Vagina (tissue), 2 donors: ENCODE measurements around the gene MYO7A. TPM values are rescaled to one million over a fixed set of nuclear protein-coding genes. Genes with fewer than 3 reads are reported as not detected.

Source experiments
- DNase-seq, 2 donors: peaks; one replicate each; pipeline ENCODE4 v3.0.0-alpha.2; 2017; ENCODE audit errors: extremely low spot score in 2 of 2
- H3K27ac ChIP-seq: fragments of 200-600 bp; sonication (generic); one replicate; pipeline ENCODE4 v1.5.1; 2019
- H3K27me3 ChIP-seq: fragments of 200-600 bp; sonication (generic); one replicate; pipeline ENCODE4 v1.5.1; 2019
- H3K36me3 ChIP-seq, 2 donors: fragments of 200-600 bp; sonication (generic); one replicate each; pipeline ENCODE4 v1.5.1; 2017 to 2019
- H3K4me1 ChIP-seq: fragments of 200-600 bp; sonication (generic); one replicate; pipeline ENCODE4 v1.5.1; 2019
- H3K4me3 ChIP-seq, 2 donors: fragments of 200-600 bp; sonication (generic); 1 replicate in 1 of 2; 2 replicates in 1 of 2; pipeline ENCODE4 v1.5.1; 2016 to 2019
- H3K9me3 ChIP-seq: fragments of 200-600 bp; sonication (generic); one replicate; pipeline ENCODE4 v1.5.1; 2019
- POLR2A ChIP-seq, 2 donors: fragments of 450-650 bp; IDR thresholded peaks; one replicate each; pipeline ENCODE4 v1.6.1; 2017; ENCODE audit warnings: antibody characterized with exemption in 2 of 2, mild to moderate bottlenecking in 2 of 2, moderate library complexity in 2 of 2
- POLR2AphosphoS5 ChIP-seq, 2 donors: sonication (generic); formaldehyde crosslinking; IDR thresholded peaks; one replicate each; pipeline ENCODE4 v1.9.0; 2017; ENCODE audit warnings: antibody characterized with exemption in 2 of 2, mild to moderate bottlenecking in 2 of 2, low read depth in 1 of 2; ENCODE audit not compliant: insufficient read depth in 1 of 2
- intact Hi-C: fragments of 100-400 bp; cut with DNase I; formaldehyde crosslinking; loops from one replicate; pipeline ENCODE4 v1.15.1; 2023
- total RNA-seq: library from RNA; depleted of rRNA; stranded (reverse); fragments of >200 nt; gene quantifications from one replicate; pipeline ENCODE4 v1.2.3, GENCODE V29; 2016
- TF ChIP-seq, protein P1 (sequence below), 3 experiments: fragments of 450-650 bp in 2 of 3; fragments of 200-600 bp in 1 of 3; sonication (generic) in 1 of 3; IDR thresholded peaks; one replicate each; pipeline ENCODE4 v1.5.1; 2017 to 2019; ENCODE audit warnings: antibody characterized with exemption in 3 of 3, mild to moderate bottlenecking in 2 of 3, moderate library complexity in 2 of 3

MYO7A gene
- total RNA-seq, 1 donor from 2014 or later: 9.1 TPM

GRCh38 chr11:77249427-77249826, 121.4 kb downstream of the MYO7A start:
- intact Hi-C loops: no loop called here
- Histone ChIP-seq H3K27me3 (no peaks in the 10 kb centered on the region), H3K36me3 (no peaks in the 10 kb centered on the region), H3K4me3 (no peak overlapping the region), H3K9me3 (peaks cover 5% of the 10 kb centered on the region), H3K27ac (no peak overlapping the region), H3K4me1 (peaks cover 6% of the 10 kb centered on the region)
- TF ChIP-seq POLR2AphosphoS5 (IDR thresholded peaks at IDR 0.05; ENCODE audit: insufficient read depth in 1 of 2, low read depth in 1 of 2) (no peak), POLR2A (IDR thresholded peaks at IDR 0.05) (no peak)
- TF ChIP-seq, protein P1, sequence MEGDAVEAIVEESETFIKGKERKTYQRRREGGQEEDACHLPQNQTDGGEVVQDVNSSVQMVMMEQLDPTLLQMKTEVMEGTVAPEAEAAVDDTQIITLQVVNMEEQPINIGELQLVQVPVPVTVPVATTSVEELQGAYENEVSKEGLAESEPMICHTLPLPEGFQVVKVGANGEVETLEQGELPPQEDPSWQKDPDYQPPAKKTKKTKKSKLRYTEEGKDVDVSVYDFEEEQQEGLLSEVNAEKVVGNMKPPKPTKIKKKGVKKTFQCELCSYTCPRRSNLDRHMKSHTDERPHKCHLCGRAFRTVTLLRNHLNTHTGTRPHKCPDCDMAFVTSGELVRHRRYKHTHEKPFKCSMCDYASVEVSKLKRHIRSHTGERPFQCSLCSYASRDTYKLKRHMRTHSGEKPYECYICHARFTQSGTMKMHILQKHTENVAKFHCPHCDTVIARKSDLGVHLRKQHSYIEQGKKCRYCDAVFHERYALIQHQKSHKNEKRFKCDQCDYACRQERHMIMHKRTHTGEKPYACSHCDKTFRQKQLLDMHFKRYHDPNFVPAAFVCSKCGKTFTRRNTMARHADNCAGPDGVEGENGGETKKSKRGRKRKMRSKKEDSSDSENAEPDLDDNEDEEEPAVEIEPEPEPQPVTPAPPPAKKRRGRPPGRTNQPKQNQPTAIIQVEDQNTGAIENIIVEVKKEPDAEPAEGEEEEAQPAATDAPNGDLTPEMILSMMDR (IDR thresholded peaks at IDR 0.05): no peak
- no peak for DNase-seq

DNA sequence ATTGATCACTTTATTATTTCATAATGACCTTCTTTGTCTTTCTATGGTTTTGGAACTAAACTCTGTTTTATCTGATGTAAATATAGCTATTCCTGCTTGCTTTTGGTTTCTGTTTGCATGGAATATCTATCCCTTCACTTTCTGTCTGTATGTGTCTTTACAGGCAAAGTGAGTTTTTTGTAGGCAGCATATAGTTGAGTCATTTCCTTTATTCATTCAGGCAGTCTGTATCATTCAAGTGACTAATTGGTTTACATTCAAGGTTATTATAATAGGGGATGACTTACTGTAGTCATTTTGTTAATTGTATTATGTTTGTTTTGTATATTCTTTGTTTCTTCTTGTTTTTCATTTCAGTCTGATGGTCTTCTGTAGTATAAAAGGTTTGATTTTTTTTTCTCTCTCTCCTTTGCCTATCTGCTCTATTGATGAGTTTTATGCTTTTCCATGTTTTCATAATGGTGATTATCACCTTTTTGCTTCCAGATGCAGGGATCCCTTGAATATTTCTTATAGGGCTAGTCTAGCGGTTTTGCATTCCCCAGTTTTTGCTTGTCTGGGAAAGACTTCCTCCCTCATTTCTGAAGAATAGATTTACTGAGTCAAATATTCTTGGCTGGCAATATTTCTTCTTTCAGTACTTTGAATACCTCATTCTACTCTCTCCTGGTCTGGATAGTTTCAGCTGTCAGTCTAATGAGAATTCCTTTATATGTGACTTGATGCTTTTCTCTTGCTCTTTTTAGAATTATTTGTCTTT, 123.0 kb downstream of the MYO7A start:
- DNase-seq: no peak
- no peak overlapping the region for H3K27ac ChIP-seq
- H3K9me3 ChIP-seq: peaks cover 5% of the 10 kb centered on the region
- TF ChIP-seq POLR2A (IDR thresholded peaks at IDR 0.05) (no peak), POLR2AphosphoS5 (IDR thresholded peaks at IDR 0.05; ENCODE audit: insufficient read depth in 1 of 2, low read depth in 1 of 2) (no peak)
- TF ChIP-seq, protein P1 (IDR thresholded peaks at IDR 0.05): no peak
- no peaks in the 10 kb centered on the region for H3K27me3 ChIP-seq
- H3K4me3 ChIP-seq: no peak overlapping the region
- no peaks in the 10 kb centered on the region for H3K36me3 ChIP-seq
- no peaks in the 10 kb centered on the region for H3K4me1 ChIP-seq
- intact Hi-C loops: no loop called here

- H3K27ac ChIP-seq: no peak overlapping the region
Measured at GRCh38 chr11:77252555-77253270, 124.7 kb downstream of the MYO7A start.

DNA sequence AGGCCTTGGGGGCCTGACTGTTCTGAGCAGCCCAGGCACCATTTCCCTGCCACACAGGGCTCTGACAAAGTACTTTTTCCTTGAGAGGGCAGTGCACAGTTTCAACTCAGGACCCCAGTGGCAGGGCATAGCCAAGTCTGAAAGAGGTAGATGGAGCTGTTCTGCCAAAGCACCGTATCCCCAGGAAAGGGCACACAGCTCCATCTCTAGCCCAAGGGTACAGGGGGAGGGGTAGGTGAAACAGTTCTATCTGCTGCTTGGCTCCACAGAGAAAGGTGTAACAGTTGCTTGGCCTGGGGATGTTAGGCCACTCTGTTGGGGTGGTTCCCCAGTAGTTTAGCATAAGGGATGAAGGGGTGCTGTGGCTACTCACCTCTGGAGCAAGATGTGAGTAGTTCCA, 125.6 kb downstream of the MYO7A start:
- peaks cover 5% of the 10 kb centered on the region for H3K9me3 ChIP-seq
- DNase-seq: no peak
- H3K4me1 ChIP-seq: no peaks in the 10 kb centered on the region
- no peaks in the 10 kb centered on the region for H3K27me3 ChIP-seq
- no peak overlapping the region for H3K4me3 ChIP-seq
- intact Hi-C loops: no loop called here
- H3K27ac ChIP-seq: no peak overlapping the region
- no peak for TF ChIP-seq POLR2A (IDR thresholded peaks at IDR 0.05)
- TF ChIP-seq, protein P1 (IDR thresholded peaks at IDR 0.05): no peak
- no peak for TF ChIP-seq POLR2AphosphoS5 (IDR thresholded peaks at IDR 0.05; ENCODE audit: insufficient read depth in 1 of 2, low read depth in 1 of 2)
- H3K36me3 ChIP-seq: no peaks in the 10 kb centered on the region

More at GRCh38 chr11:77252555-77253270, 124.7 kb downstream of the MYO7A start:
- intact Hi-C loops: no loop called here
- Histone ChIP-seq H3K36me3 (no peaks in the 10 kb centered on the region), H3K4me3 (no peak overlapping the region), H3K4me1 (no peaks in the 10 kb centered on the region), H3K27me3 (no peaks in the 10 kb centered on the region), H3K9me3 (peaks cover 5% of the 10 kb centered on the region)
- DNase-seq: no peak
- TF ChIP-seq POLR2AphosphoS5 (IDR thresholded peaks at IDR 0.05; ENCODE audit: insufficient read depth in 1 of 2, low read depth in 1 of 2): no peak
- TF ChIP-seq, protein P1 (IDR thresholded peaks at IDR 0.05): no peak
- TF ChIP-seq POLR2A (IDR thresholded peaks at IDR 0.05): no peak

- intact Hi-C loops: no loop called here
- TF ChIP-seq POLR2AphosphoS5 (IDR thresholded peaks at IDR 0.05; ENCODE audit: insufficient read depth in 1 of 2, low read depth in 1 of 2): no peak
- TF ChIP-seq POLR2A (IDR thresholded peaks at IDR 0.05): no peak
- TF ChIP-seq, protein P1 (IDR thresholded peaks at IDR 0.05): no peak
- no peak overlapping the region for H3K27ac ChIP-seq
- no peaks in the 10 kb centered on the region for H3K27me3 ChIP-seq
- no peaks in the 10 kb centered on the region for H3K36me3 ChIP-seq
- H3K9me3 ChIP-seq: peaks cover 6% of the 10 kb centered on the region
- H3K4me3 ChIP-seq: no peak overlapping the region
- DNase-seq: no peak
- H3K4me1 ChIP-seq: no peaks in the 10 kb centered on the region
Measured at GRCh38 chr11:77259641-77260040, 131.6 kb downstream of the MYO7A start.
